Uterus (tissue), 2 donors: ENCODE measurements around the gene INPP5A.

Experiments used
- POLR2A ChIP-seq, 2 donors: fragments of 450-650 bp; IDR thresholded peaks; one replicate each; pipeline ENCODE4 v1.6.1; 2016; ENCODE audit warnings: antibody characterized with exemption in 2 of 2, mild to moderate bottlenecking in 1 of 2, moderate library complexity in 1 of 2
- TF ChIP-seq, protein P1 (sequence below), 4 experiments: fragments of 200-600 bp in 2 of 4; fragments of 450-650 bp in 2 of 4; sonication (generic) in 2 of 4; IDR thresholded peaks; one replicate each; pipeline ENCODE4 v1.5.1; 2016 to 2019; ENCODE audit warnings: antibody characterized with exemption in 4 of 4, mild to moderate bottlenecking in 2 of 4, moderate library complexity in 1 of 4

DNA sequence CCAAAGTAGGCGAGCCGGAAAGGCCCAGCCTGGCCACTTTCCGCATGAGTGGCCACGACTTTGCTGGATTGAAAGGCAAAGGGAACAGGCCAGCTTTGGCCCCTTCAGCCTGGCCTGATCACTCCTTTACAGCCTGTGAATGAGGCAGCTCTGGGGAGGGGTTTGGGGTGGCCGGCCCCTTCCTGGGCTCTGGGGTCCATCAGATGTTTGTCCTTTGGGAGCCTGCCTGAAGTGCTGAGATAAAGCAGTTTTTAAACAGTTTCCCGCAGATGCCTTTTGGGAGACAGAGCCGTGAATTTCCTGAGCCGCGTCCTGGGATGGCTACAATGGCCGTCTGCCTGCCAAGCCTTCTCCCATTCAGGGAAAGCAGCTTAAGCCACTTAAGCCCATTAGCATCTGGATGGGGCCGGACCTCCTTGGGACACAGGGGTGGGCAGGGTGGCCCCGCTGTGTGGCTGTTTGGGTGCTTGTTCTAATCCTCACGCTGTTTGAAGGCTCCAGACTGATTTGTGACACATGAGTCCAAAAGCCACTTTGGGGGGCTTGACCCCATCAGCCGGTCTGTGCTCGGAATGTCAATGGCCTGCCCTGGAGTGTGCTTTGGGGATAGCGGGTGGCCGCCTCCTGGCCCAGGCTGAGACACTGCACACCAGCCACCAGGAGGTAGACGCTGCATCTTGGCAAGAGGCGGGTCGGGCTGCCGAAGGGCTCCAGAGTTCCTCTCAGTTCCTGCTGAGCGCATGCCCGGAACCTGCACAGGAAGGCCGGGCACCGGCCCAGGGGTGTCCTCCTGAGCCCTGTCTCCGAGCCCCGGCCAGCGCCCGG lies 209.4 kb downstream of the INPP5A start:
- TF ChIP-seq POLR2A (IDR thresholded peaks at IDR 0.05) = no peak
- TF ChIP-seq, protein P1, sequence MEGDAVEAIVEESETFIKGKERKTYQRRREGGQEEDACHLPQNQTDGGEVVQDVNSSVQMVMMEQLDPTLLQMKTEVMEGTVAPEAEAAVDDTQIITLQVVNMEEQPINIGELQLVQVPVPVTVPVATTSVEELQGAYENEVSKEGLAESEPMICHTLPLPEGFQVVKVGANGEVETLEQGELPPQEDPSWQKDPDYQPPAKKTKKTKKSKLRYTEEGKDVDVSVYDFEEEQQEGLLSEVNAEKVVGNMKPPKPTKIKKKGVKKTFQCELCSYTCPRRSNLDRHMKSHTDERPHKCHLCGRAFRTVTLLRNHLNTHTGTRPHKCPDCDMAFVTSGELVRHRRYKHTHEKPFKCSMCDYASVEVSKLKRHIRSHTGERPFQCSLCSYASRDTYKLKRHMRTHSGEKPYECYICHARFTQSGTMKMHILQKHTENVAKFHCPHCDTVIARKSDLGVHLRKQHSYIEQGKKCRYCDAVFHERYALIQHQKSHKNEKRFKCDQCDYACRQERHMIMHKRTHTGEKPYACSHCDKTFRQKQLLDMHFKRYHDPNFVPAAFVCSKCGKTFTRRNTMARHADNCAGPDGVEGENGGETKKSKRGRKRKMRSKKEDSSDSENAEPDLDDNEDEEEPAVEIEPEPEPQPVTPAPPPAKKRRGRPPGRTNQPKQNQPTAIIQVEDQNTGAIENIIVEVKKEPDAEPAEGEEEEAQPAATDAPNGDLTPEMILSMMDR (IDR thresholded peaks at IDR 0.05) = no peak
